Measurements from ENCODE around the gene MOK. TPM values are rescaled to one million over a fixed set of nuclear protein-coding genes. Genes with fewer than 3 reads are reported as not detected.
"Not testable (repeated sequence)": the region's sequence is repeated elsewhere in the genome, so short reads cannot be mapped to it uniquely, and the experiment has no call there.

The MOK gene, protein sequence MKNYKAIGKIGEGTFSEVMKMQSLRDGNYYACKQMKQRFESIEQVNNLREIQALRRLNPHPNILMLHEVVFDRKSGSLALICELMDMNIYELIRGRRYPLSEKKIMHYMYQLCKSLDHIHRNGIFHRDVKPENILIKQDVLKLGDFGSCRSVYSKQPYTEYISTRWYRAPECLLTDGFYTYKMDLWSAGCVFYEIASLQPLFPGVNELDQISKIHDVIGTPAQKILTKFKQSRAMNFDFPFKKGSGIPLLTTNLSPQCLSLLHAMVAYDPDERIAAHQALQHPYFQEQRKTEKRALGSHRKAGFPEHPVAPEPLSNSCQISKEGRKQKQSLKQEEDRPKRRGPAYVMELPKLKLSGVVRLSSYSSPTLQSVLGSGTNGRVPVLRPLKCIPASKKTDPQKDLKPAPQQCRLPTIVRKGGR
- 2.2 and 2.3 TPM in 2 replicates for polyA plus RNA-seq (2013)

DNA sequence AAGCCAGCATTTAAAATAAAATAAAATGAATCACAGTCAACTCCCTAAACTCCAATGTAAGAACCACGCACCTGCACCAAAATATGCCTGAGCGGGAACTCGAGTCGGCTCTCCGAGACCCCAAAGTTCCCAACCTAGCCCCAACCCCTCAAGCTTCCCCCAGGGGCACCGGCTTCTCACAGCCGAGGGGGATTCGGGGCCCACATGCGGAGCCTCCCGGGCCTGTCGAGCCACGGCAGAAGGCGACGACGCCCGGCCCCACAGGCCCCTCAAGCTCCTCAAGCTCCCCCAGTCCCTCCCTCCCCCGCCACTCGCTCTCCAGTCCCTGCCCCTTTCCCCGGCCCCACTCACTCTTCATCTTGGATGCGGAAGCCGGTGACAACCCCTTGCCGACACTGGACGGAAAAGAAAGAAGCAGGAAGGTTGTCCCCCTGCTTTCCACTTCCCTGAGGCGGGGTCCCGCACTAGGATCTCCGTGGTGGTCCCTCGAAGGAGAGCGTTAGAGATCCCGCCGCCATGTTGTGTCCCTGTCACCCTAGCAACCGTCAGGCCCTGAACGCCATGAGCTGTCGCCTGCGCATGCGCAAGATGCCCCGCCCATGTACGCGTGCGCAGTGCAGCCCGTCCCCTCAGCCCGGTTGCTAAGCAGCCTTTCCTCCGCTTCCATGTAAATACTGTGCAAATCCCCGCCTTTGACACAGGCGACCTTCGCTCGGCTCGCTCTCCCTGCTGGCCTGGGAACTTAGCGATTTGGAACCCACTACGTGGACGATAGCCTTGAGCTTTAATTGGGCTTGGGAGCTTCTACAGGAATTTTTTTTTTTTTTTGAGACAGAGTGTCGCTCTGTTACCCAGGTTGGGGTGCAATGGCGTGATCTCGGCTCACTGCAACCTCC is at the start of gene MOK:
TSS of gene MOK (minus strand) at position 554 of the 896 bp plus-strand sequence. CDS start at position 358, 196 bp downstream.
- H4K12ac ChIP-seq (ENCODE audit: low read depth, low read length), result no peak within 1 kb of the TSS
- peak within 1 kb of the TSS; percentile 84 for H3K4me3 ChIP-seq (ENCODE audit: low read depth, low read length)
- no peak within 1 kb of the TSS for H3K14ac ChIP-seq (ENCODE audit: low read length)
- H2AFZ ChIP-seq (ENCODE audit: insufficient read depth, low read length, poor library complexity), result peak within 1 kb of the TSS; percentile 74
- H3K4ac ChIP-seq (ENCODE audit: low read depth, low read length), result no peak within 1 kb of the TSS
- H2AK5ac ChIP-seq (ENCODE audit: low read length), result no peak within 1 kb of the TSS
- H3K18ac ChIP-seq (ENCODE audit: low read length), result no peak within 1 kb of the TSS
- no peak within 1 kb of the TSS for H2BK5ac ChIP-seq (ENCODE audit: low read depth, low read length, poor library complexity)
- H3K4me2 ChIP-seq (ENCODE audit: low read length), result peak within 1 kb of the TSS; percentile 93
- H3K9ac ChIP-seq (ENCODE audit: low read length), result peak within 1 kb of the TSS; percentile 4
- no peak within 1 kb of the TSS for H4K91ac ChIP-seq (ENCODE audit: low read depth, low read length)
- H4K8ac ChIP-seq (ENCODE audit: low read depth, low read length), result no peak within 1 kb of the TSS
- H3K4me1 ChIP-seq (ENCODE audit: control insufficient read depth in 1 of 2, insufficient read depth in 2 of 2, low read length in 2 of 2), result no peaks in the 10 kb centered on the region
- H3K36me3 ChIP-seq (ENCODE audit: control insufficient read depth in 1 of 2, insufficient read depth in 2 of 2, low read length in 2 of 2), result no peaks in the 10 kb centered on the region
- no peaks in the 10 kb centered on the region for H3K27me3 ChIP-seq (ENCODE audit: insufficient read depth, low read length)
- H3K23ac ChIP-seq (ENCODE audit: low read length), result no peak within 1 kb of the TSS
- H3K79me1 ChIP-seq (ENCODE audit: low read length), result no peaks in the 10 kb centered on the region
- no peak within 1 kb of the TSS for H2BK12ac ChIP-seq (ENCODE audit: low read length)
- no peaks in the 10 kb centered on the region for H3K9me3 ChIP-seq (ENCODE audit: insufficient read depth, low read depth, low read length)
- H2BK120ac ChIP-seq (ENCODE audit: insufficient read depth, low read length, poor library complexity), result no peak within 1 kb of the TSS
- H3K27ac ChIP-seq (ENCODE audit: low read depth, low read length), result no peak within 1 kb of the TSS
- H3K79me2 ChIP-seq (ENCODE audit: control insufficient read depth, insufficient read depth, low read length, poor library complexity), result no peaks in the 10 kb centered on the region
- no CpG with 5 or more reads among the region's 53 CpGs for WGBS (ENCODE audit: extremely low coverage, insufficient coverage, insufficient read length)
- peak; percentile 99 to 100 for DNase-seq

GRCh38 chr14:102353126-102353619 is 48.2 kb upstream of the MOK start:
- H4K12ac ChIP-seq (ENCODE audit: low read depth, low read length), result no peak overlapping the region
- H3K4me2 ChIP-seq (ENCODE audit: low read length), result no peak overlapping the region
- no peak overlapping the region for H2BK5ac ChIP-seq (ENCODE audit: low read depth, low read length, poor library complexity)
- H4K91ac ChIP-seq (ENCODE audit: low read depth, low read length), result no peak overlapping the region
- no peak for DNase-seq
- no peak overlapping the region for H3K27ac ChIP-seq (ENCODE audit: low read depth, low read length)
- H3K18ac ChIP-seq (ENCODE audit: low read length), result no peak overlapping the region
- no peak overlapping the region for H2AK5ac ChIP-seq (ENCODE audit: low read length)
- H3K4me1 ChIP-seq (ENCODE audit: control insufficient read depth in 1 of 2, insufficient read depth in 2 of 2, low read length in 2 of 2), result no peaks in the 10 kb centered on the region
- H3K9me3 ChIP-seq (ENCODE audit: insufficient read depth, low read depth, low read length), result no peaks in the 10 kb centered on the region
- H3K4me3 ChIP-seq (ENCODE audit: low read depth, low read length), result no peak overlapping the region
- no CpG with 5 or more reads among the region's 8 CpGs for WGBS (ENCODE audit: extremely low coverage, insufficient coverage, insufficient read length)
- H3K4ac ChIP-seq (ENCODE audit: low read depth, low read length), result no peak overlapping the region
- no peak overlapping the region for H2BK12ac ChIP-seq (ENCODE audit: low read length)
- no peak overlapping the region for H2AFZ ChIP-seq (ENCODE audit: insufficient read depth, low read length, poor library complexity)
- no peak overlapping the region for H3K14ac ChIP-seq (ENCODE audit: low read length)
- H4K8ac ChIP-seq (ENCODE audit: low read depth, low read length), result no peak overlapping the region
- H3K9ac ChIP-seq (ENCODE audit: low read length), result no peak overlapping the region
- H3K79me1 ChIP-seq (ENCODE audit: low read length), result no peaks in the 10 kb centered on the region
- no peak overlapping the region for H2BK120ac ChIP-seq (ENCODE audit: insufficient read depth, low read length, poor library complexity)
- H3K27me3 ChIP-seq (ENCODE audit: insufficient read depth, low read length), result no peaks in the 10 kb centered on the region
- peaks cover 17 to 22% of the 10 kb centered on the region in 2 experiments for H3K36me3 ChIP-seq (ENCODE audit: control insufficient read depth in 1 of 2, insufficient read depth in 2 of 2, low read length in 2 of 2)
- H3K79me2 ChIP-seq (ENCODE audit: control insufficient read depth, insufficient read depth, low read length, poor library complexity), result no peaks in the 10 kb centered on the region
- no peak overlapping the region for H3K23ac ChIP-seq (ENCODE audit: low read length)

DNA sequence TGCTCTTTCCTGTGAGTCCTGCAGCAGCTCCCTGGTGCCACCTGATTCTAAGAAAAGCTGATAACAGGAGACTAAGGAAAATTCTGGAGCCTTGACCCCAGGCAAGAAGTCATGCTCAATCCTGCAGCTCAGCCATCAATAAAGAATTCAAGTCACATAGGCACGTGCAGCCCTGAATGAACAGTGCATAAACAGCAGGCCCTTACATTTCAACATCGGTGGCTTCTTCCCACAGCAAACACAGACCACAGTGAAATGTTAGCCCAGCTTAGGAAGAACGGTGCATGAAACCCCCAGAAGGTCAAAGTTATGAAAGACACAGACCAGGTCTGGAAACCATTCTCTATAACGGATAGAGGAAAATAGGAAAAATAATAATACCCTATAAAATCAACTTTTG is 47.2 kb upstream of the MOK start:
- no peak overlapping the region for H3K14ac ChIP-seq (ENCODE audit: low read length)
- H3K36me3 ChIP-seq (ENCODE audit: control insufficient read depth in 1 of 2, insufficient read depth in 2 of 2, low read length in 2 of 2), result peaks cover 21 to 22% of the 10 kb centered on the region in 2 experiments
- no peak overlapping the region for H3K27ac ChIP-seq (ENCODE audit: low read depth, low read length)
- WGBS (ENCODE audit: extremely low coverage, insufficient coverage, insufficient read length), result no CpG with 5 or more reads among the region's 4 CpGs
- no peak overlapping the region for H3K9ac ChIP-seq (ENCODE audit: low read length)
- no peaks in the 10 kb centered on the region for H3K79me1 ChIP-seq (ENCODE audit: low read length)
- no peak overlapping the region for H3K4me3 ChIP-seq (ENCODE audit: low read depth, low read length)
- no peak overlapping the region for H3K4me2 ChIP-seq (ENCODE audit: low read length)
- DNase-seq, result no peak
- no peak overlapping the region for H4K8ac ChIP-seq (ENCODE audit: low read depth, low read length)
- H3K79me2 ChIP-seq (ENCODE audit: control insufficient read depth, insufficient read depth, low read length, poor library complexity), result no peaks in the 10 kb centered on the region
- H2BK12ac ChIP-seq (ENCODE audit: low read length), result no peak overlapping the region
- no peak overlapping the region for H3K18ac ChIP-seq (ENCODE audit: low read length)
- H3K4ac ChIP-seq (ENCODE audit: low read depth, low read length), result no peak overlapping the region
- no peaks in the 10 kb centered on the region for H3K4me1 ChIP-seq (ENCODE audit: control insufficient read depth in 1 of 2, insufficient read depth in 2 of 2, low read length in 2 of 2)
- no peak overlapping the region for H2AK5ac ChIP-seq (ENCODE audit: low read length)
- no peak overlapping the region for H4K91ac ChIP-seq (ENCODE audit: low read depth, low read length)
- no peaks in the 10 kb centered on the region for H3K27me3 ChIP-seq (ENCODE audit: insufficient read depth, low read length)
- H3K23ac ChIP-seq (ENCODE audit: low read length), result no peak overlapping the region
- H2BK120ac ChIP-seq (ENCODE audit: insufficient read depth, low read length, poor library complexity), result no peak overlapping the region
- no peak overlapping the region for H2BK5ac ChIP-seq (ENCODE audit: low read depth, low read length, poor library complexity)
- no peak overlapping the region for H2AFZ ChIP-seq (ENCODE audit: insufficient read depth, low read length, poor library complexity)
- H4K12ac ChIP-seq (ENCODE audit: low read depth, low read length), result no peak overlapping the region
- H3K9me3 ChIP-seq (ENCODE audit: insufficient read depth, low read depth, low read length), result no peaks in the 10 kb centered on the region

DNA sequence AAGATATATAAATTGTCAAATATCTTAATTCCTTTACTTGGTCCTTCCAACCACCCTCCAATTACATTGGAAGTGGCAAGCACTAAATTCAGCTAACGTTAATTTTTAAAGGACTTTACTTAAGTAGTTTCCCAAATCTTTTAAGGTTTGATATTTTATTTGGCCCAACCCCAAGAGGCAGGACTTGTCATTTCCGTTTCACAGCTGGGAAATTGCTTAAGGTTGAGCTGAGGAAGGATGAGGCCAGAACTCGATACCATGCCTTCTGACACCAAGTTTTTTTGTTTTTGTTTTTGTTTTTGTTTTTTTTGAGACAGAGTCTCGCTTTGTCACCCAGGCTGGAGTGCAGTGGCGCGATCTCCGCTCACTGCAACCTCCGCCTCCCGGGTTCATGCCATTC is 46.6 kb upstream of the MOK start:
- DNase-seq; H2AK5ac ChIP-seq (ENCODE audit: low read length): not testable (repeated sequence)

More for the DNA sequence above, 46.6 kb upstream of the MOK start:
- not testable (repeated sequence) for H3K4me3 ChIP-seq (ENCODE audit: low read depth, low read length); H3K4me1 ChIP-seq (ENCODE audit: control insufficient read depth in 1 of 2, insufficient read depth in 2 of 2, low read length in 2 of 2); H4K91ac ChIP-seq (ENCODE audit: low read depth, low read length); H2BK5ac ChIP-seq (ENCODE audit: low read depth, low read length, poor library complexity); H3K9me3 ChIP-seq (ENCODE audit: insufficient read depth, low read depth, low read length); H3K4ac ChIP-seq (ENCODE audit: low read depth, low read length); H3K9ac ChIP-seq (ENCODE audit: low read length); H4K8ac ChIP-seq (ENCODE audit: low read depth, low read length); H3K23ac ChIP-seq (ENCODE audit: low read length); H3K79me2 ChIP-seq (ENCODE audit: control insufficient read depth, insufficient read depth, low read length, poor library complexity); H3K27ac ChIP-seq (ENCODE audit: low read depth, low read length); H3K4me2 ChIP-seq (ENCODE audit: low read length); H3K79me1 ChIP-seq (ENCODE audit: low read length); H4K12ac ChIP-seq (ENCODE audit: low read depth, low read length); H2BK120ac ChIP-seq (ENCODE audit: insufficient read depth, low read length, poor library complexity); H2AFZ ChIP-seq (ENCODE audit: insufficient read depth, low read length, poor library complexity); H3K27me3 ChIP-seq (ENCODE audit: insufficient read depth, low read length); H2BK12ac ChIP-seq (ENCODE audit: low read length); H3K14ac ChIP-seq (ENCODE audit: low read length); H3K18ac ChIP-seq (ENCODE audit: low read length)
- WGBS (ENCODE audit: extremely low coverage, insufficient coverage, insufficient read length), result no CpG with 5 or more reads among the region's 9 CpGs
- peaks cover 22 to 24% of the 10 kb centered on the region in 2 experiments for H3K36me3 ChIP-seq (ENCODE audit: control insufficient read depth in 1 of 2, insufficient read depth in 2 of 2, low read length in 2 of 2)

Data from trophoblast cell (in vitro differentiated cells and primary cell).